ENCODE data around the gene MRPL53. TPM values are rescaled to one million over a fixed set of nuclear protein-coding genes. Genes with fewer than 3 reads are reported as not detected.

The MRPL53 gene
- total and polyA plus RNA-seq, 9 of the 15 experiments (the other 6 are each of a cell fraction or from before 2014, with no cell fraction given), result 11.5 to 87.9 (median 41.1) TPM

GRCh38 chr2:74502720-74503505 lies 30.4 kb upstream of the MRPL53 start (continued):
- TF ChIP-seq RAD21 (CRISPR knock-in tag; conservative IDR thresholded peaks at IDR 0.05 in 1 of 2, IDR thresholded peaks at IDR 0.05 in 1 of 2), result peak in 1 of 2 experiments; percentile 38; a peak in 2 of 4 replicates
- TF ChIP-seq PYGO2 (tag; IDR thresholded peaks at IDR 0.05), result no peak
- TF ChIP-seq EWSR1 (IDR thresholded peaks at IDR 0.05; ENCODE audit: borderline replicate concordance, low read depth, partially characterized antibody), result no peak
- TF ChIP-seq RUNX1 (IDR thresholded peaks at IDR 0.05; ENCODE audit: low read depth), result no peak
- no peak for TF ChIP-seq SETDB1 (IDR thresholded peaks at IDR 0.05; ENCODE audit: low read length)
- TF ChIP-seq FOXK2 (conservative IDR thresholded peaks at IDR 0.05 in 1 of 2, IDR thresholded peaks at IDR 0.05 in 1 of 2; ENCODE audit: low read depth in 2 of 2), result peak in 1 of 2 experiments; percentile 55; a peak in 1 of 4 replicates
- peak; percentile 93 for TF ChIP-seq TOE1 (IDR thresholded peaks at IDR 0.05; ENCODE audit: borderline replicate concordance)
- TF ChIP-seq TOE1 (CRISPR knock-in tag; IDR thresholded peaks at IDR 0.05; ENCODE audit: borderline replicate concordance, low read depth), result no peak
- no peak; the same call in 1 of the 2 replicates for TF ChIP-seq KAT7 (CRISPR knock-in tag; IDR thresholded peaks at IDR 0.05; ENCODE audit: borderline replicate concordance)
- no peak for TF ChIP-seq SMAD3 (CRISPR knock-in tag; conservative IDR thresholded peaks at IDR 0.05)
- TF ChIP-seq SIN3B (IDR thresholded peaks at IDR 0.05; ENCODE audit: low read depth), result no peak
- TF ChIP-seq NONO (IDR thresholded peaks at IDR 0.05; ENCODE audit: low read depth in 2 of 2, low read length in 1 of 2), result 0 out of 4 replicates have a peak, but pooled peaks of 1 of the 2 experiments have one; percentile 20
- peak; percentile 83 for TF ChIP-seq CXXC5 (CRISPR knock-in tag; IDR thresholded peaks at IDR 0.05)
- TF ChIP-seq CHD7 (IDR thresholded peaks at IDR 0.05; ENCODE audit: low read depth, low read length), result no peak
- TF ChIP-seq STAT5B (CRISPR knock-in tag; IDR thresholded peaks at IDR 0.05), result no peak
- peak; percentile 67 for TF ChIP-seq GABPA (tag; conservative IDR thresholded peaks at IDR 0.05; ENCODE audit: low read depth)
